SK-N-MC (cell line): ENCODE results near the gene CASZ1.

Experiments
- DNase-seq: peaks from one replicate; pipeline ENCODE4 v3.0.0-alpha.2; 2011; ENCODE audit warnings: low read depth, low spot score
- H3K27ac ChIP-seq: fragments of 200-600 bp; sonication (generic); 2 replicates; pipeline ENCODE4 v1.5.1; 2016; ENCODE audit warnings: mixed run types
- H3K36me3 ChIP-seq: fragments of 200-600 bp; sonication (generic); 2 replicates; pipeline ENCODE4 v1.6.1; 2017; ENCODE audit warnings: antibody characterized with exemption, low read length, mixed read lengths; ENCODE audit not compliant: insufficient read depth
- H3K4me3 ChIP-seq: fragments of 200-600 bp; sonication (generic); 2 replicates; pipeline ENCODE4 v1.5.1; 2016
- H3K9ac ChIP-seq: fragments of 200-600 bp; sonication (generic); 2 replicates; pipeline ENCODE4 v1.8.0; 2017; ENCODE audit warnings: mixed run types, mixed read lengths; ENCODE audit not compliant: insufficient read length
- H3K9me3 ChIP-seq: fragments of 200-600 bp; sonication (generic); 2 replicates; pipeline ENCODE4 v1.6.1; 2017; ENCODE audit warnings: low read depth, mild to moderate bottlenecking, antibody characterized with exemption, low read length, moderate library complexity, mixed read lengths
- EZH2 ChIP-seq: fragments of 200-600 bp; sonication (generic); IDR thresholded peaks from one replicate; pipeline ENCODE4 v1.6.1; 2017; ENCODE audit warnings: antibody characterized with exemption
- FOXP2 ChIP-seq: optimal IDR thresholded peaks from 2 replicates; pipeline ENCODE3; 2011; ENCODE audit warnings: mild to moderate bottlenecking, moderate library complexity; ENCODE audit not compliant: insufficient read depth; ENCODE audit errors: extremely low read length, control extremely low read depth
- POLR2AphosphoS5 ChIP-seq: IDR thresholded peaks from 2 replicates; pipeline ENCODE4 v1.6.1; 2012; ENCODE audit warnings: mild to moderate bottlenecking, low read depth, low read length, borderline replicate concordance

CASZ1 gene

GRCh38 chr1:10637834-10638558 is 158.4 kb downstream of the CASZ1 start:
- no peak for DNase-seq
- H3K27ac ChIP-seq: peak overlapping the region; percentile 95

GRCh38 chr1:10637400-10637799 is 159.0 kb downstream of the CASZ1 start:
- H3K9ac ChIP-seq: no peak overlapping the region
- no peak overlapping the region for H3K4me3 ChIP-seq
- H3K9me3 ChIP-seq: no peaks in the 10 kb centered on the region
- DNase-seq: no peak
- TF ChIP-seq EZH2 (no peak), FOXP2 (no peak), POLR2AphosphoS5 (no peak)
- H3K36me3 ChIP-seq: no peaks in the 10 kb centered on the region
- H3K27ac ChIP-seq: peak overlapping the region; percentile 95

More at GRCh38 chr1:10637834-10638558, 158.4 kb downstream of the CASZ1 start:
- H3K9me3 ChIP-seq: no peaks in the 10 kb centered on the region
- H3K36me3 ChIP-seq: no peaks in the 10 kb centered on the region
- no peak for TF ChIP-seq FOXP2
- no peak overlapping the region for H3K9ac ChIP-seq
- no peak overlapping the region for H3K4me3 ChIP-seq

GRCh38 chr1:10635992-10636391 is 160.5 kb downstream of the CASZ1 start:
- no peak for DNase-seq
- peak overlapping the region; percentile 55 for H3K9ac ChIP-seq
- H3K27ac ChIP-seq: peak overlapping the region; percentile 95
- no peaks in the 10 kb centered on the region for H3K9me3 ChIP-seq
- peak overlapping the region; percentile 62 for H3K4me3 ChIP-seq
- no peak for TF ChIP-seq FOXP2
- no peak for TF ChIP-seq EZH2
- no peak for TF ChIP-seq POLR2AphosphoS5
- H3K36me3 ChIP-seq: no peaks in the 10 kb centered on the region

- Histone ChIP-seq H3K4me3 (peak overlapping the region; percentile 62), H3K9ac (peak overlapping the region; percentile 55), H3K9me3 (no peaks in the 10 kb centered on the region), H3K27ac (peak overlapping the region; percentile 95), H3K36me3 (no peaks in the 10 kb centered on the region)
- DNase-seq: peak; percentile 44
- TF ChIP-seq FOXP2 (no peak), POLR2AphosphoS5 (no peak; the same call in 1 of the 2 replicates), EZH2 (no peak)
Measured at GRCh38 chr1:10635085-10635896, 161.2 kb downstream of the CASZ1 start.

GRCh38 chr1:10634428-10635084 is 161.9 kb downstream of the CASZ1 start:
- no peak for DNase-seq
- Histone ChIP-seq H3K27ac (peak overlapping the region; percentile 95), H3K9ac (peak overlapping the region; percentile 55), H3K36me3 (no peaks in the 10 kb centered on the region), H3K4me3 (peak overlapping the region; percentile 62), H3K9me3 (no peaks in the 10 kb centered on the region)
- no peak for TF ChIP-seq EZH2
- TF ChIP-seq FOXP2: peak; percentile 64

- peak overlapping the region; percentile 95; the same call in 1 of the 2 replicates for H3K27ac ChIP-seq
- H3K9ac ChIP-seq: no peak overlapping the region
- H3K4me3 ChIP-seq: no peak overlapping the region
- H3K9me3 ChIP-seq: no peaks in the 10 kb centered on the region
- TF ChIP-seq POLR2AphosphoS5: no peak
- no peak for DNase-seq
- H3K36me3 ChIP-seq: no peaks in the 10 kb centered on the region
Measured at GRCh38 chr1:10634075-10634427, 162.4 kb downstream of the CASZ1 start.

- H3K27ac ChIP-seq: peak overlapping the region; percentile 9; the same call in 1 of the 2 replicates
- TF ChIP-seq EZH2: no peak
- no peaks in the 10 kb centered on the region for H3K9me3 ChIP-seq
- no peaks in the 10 kb centered on the region for H3K36me3 ChIP-seq
- no peak overlapping the region for H3K9ac ChIP-seq
- H3K4me3 ChIP-seq: no peak overlapping the region
- no peak for DNase-seq
Measured at GRCh38 chr1:10633416-10633815, 163.0 kb downstream of the CASZ1 start.

GRCh38 chr1:10632691-10633090 is 163.8 kb downstream of the CASZ1 start:
- Histone ChIP-seq H3K9ac (peak overlapping the region; percentile 45), H3K27ac (peak overlapping the region; percentile 54), H3K36me3 (no peaks in the 10 kb centered on the region), H3K9me3 (no peaks in the 10 kb centered on the region), H3K4me3 (no peak overlapping the region)
- no peak for DNase-seq
- TF ChIP-seq FOXP2 (no peak), EZH2 (no peak), POLR2AphosphoS5 (no peak)
